ENCODE results near the gene LPAR2.
"Not testable (repeated sequence)": the region's sequence is repeated elsewhere in the genome, so short reads cannot be mapped to it uniquely, and the experiment has no call there.

The LPAR2 gene

DNA sequence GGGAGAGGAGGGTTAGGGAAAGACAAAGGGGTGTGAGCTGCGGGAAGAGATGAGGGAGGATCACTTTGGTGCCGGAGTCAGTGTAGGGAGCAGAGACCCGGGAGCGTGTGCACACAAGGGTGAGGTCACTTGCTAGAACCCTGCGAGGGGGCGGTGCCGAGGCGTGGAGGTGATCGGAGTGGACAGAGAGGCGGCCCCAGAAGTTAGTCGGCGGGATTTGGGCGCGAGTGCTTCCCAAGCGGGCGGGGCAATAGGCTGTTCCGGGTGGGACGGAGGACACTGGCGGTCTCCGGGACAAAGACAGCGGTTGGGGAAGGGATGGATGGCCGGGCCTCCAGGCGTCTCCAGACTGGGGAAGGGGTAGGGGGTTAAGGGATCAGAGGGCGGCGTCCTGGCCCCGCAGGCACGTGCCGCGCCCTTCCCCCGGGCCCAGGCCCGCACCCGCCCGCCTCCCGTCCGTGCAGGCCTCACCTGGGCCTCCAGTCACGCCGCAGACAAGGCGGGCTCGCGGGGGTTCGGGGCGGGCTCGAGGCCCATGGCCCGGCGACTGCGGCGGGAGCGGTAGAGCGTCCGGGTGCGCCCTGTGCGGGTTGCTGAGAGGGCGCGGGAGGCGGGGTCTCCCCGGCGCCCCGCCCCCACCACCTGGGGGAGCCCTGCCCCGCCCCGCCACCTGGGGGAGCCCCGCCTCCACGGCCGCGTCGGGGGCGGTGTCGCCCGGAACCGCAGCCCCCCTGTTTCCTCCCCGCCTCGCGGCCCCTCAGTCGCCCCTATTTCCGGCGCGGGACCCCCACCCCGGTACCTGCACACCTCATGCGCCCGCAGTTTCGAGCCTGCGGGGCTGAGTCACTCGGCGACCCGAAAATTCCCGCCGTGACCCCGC, at the start of gene LPAR2:
Gene LPAR2 (minus strand): TSS at position 600 of the 880 bp plus-strand sequence. CDS start 945 bp downstream, outside the sequence.
- peak; percentile 82 for DNase-seq

GRCh38 chr19:19677579-19677978, 49.6 kb upstream of the LPAR2 start:
- no peak for DNase-seq

DNA sequence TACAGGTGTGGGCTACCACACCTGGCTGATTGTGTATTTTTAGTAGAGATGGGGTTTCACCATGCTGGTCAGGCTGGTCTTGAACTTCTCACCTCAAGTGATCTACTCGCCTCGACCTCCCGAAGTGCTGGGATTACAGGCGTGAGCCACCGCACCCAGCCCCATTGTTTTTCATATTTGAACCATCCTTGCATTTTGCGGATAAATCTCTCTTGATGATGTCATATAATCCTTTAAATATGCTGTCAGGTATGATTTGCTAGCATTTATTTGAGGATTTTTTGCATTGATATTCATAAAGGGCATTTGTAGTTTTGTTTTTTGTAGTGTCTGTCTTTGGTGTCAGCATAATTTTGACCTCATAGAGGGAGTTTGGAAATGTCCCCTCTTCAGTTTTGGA, 46.3 kb upstream of the LPAR2 start:
- DNase-seq = no peak

DNA sequence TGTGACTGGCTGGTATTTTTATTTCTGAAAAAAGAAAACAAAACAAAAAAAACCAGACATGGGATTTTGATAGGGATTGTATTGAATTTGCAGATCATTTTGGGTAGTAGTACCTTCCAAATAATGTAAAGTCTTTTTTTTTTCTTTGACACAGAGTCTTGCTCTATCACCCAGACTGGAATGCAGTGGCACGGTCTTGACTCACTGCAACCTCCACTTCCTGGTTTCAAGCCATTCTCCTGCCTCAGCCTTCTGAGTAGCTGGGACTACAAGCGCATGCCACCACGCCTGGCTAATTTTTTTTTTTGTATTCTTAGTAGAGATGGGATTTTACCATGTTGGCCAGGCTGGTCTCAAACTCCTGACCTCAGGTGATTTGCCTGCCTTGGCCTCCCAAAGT, 44.8 kb upstream of the LPAR2 start:
- DNase-seq = no peak

DNA sequence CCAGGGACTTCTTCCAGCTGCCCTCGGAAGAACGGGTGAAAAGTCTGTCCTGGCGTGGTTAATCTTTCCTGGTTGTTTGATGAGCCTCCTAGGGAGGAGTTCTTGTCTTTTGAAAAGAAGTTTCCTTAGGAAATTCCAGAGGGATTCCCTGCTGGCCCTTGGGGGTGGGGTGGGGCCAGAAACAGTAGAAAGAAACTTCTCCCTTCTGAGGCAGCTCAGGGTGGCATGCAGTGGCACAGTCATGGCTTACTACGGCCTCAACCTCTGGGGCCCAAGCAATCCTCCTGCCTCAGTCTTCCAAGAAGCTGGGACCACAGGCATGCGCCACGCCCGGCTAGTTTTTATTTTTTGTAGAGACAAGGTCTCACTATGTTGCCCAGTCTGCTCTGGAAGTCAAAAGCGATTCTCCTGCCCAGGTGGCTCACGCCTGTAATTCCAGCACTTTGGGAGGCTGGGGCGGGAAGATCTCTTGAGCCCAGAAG, 42.1 kb upstream of the LPAR2 start:
- DNase-seq = no peak

DNA sequence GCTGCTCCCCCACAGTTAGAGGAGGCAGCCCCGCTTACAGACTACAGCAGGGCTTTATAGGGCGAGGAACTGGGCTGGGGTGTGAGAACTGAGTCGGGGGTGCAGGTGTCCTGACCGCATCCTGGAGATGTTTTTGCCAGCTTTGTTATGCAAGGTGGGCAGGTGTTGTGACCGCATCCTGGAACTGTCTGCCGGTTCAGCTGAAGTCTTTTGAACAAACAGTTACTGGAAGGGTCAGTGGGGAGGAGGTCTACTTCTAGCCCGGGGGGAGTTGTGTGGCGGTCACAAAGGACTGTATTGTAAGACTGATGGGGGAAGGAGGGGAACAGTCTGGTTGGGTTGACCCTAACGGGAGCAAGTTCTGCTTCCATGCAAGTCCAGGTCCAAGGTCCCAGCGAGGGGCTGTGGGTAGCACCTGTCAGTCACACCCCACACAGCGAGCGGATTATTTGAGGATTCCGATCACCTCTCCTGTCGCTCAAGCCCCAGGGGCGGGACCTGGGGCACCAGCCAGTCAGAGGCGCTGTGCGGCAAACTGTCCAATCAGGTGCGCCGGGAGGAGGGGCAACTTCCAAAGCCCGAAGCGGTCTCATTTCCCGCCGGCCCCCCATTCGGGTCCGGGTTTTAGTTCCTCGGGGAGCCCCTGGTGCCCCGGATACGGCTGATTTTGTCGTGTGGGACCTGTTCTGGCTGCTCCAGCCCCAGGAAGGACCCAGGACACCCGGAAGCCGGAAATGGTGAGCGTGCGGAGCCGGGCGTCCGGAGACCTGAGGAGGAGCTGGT, 40.4 kb upstream of the LPAR2 start, which contains the start of gene ZNF101:
Gene ZNF101 (plus strand): TSS at position 610 of the 783 bp plus-strand sequence. CDS start 125 bp downstream, at position 735.
- DNase-seq = peak; percentile 97

GRCh38 chr19:19665420-19665948, 37.5 kb upstream of the LPAR2 start:
- DNase-seq = not testable (repeated sequence)

DNA sequence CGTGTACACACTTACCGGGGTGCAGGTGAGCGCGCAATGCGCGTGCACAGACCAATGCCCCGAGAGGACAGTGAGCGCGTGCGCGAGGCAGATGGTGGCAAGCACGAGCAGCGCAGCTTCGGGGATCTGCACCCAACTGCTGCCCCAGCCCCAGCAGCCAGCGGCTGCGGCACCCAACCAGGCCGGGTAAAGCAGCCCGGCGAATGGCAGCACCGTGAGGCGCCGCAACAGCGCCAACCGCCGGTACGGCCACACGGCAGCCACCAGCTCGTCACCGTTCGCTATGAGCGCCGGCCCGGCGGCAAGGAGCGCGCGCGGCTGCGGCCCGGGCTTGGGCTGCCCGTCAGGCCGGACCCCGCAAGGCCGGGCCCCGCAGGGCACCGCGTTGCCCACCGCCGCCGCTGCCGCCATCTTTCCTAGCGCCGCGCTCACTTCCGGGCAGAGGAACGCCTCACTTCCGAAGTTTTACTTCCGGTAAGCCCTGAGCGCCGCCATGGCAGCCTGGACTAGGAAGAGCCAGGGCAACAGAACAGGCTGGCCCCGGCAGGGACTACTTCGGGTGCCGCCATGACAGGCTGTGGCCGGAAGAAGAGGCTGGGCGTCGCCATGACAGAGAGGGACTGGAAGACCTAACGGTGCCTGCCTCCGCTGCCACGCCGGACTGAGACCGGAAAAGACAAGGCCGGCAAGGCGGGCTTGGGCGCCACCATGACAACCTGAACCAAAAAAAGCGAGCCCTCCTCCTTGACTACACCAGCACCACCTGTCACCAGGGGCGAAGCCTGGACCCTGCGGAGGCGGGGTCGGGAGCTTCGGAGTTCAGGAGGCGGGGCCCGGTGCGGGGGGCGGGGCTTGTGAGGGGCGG, 35.5 kb upstream of the LPAR2 start, which contains the start of gene ATP13A1:
Gene ATP13A1 (minus strand): TSS at position 421 of the 865 bp plus-strand sequence. CDS start 10 bp downstream, at position 411.
- peak; percentile 98 for DNase-seq

DNA sequence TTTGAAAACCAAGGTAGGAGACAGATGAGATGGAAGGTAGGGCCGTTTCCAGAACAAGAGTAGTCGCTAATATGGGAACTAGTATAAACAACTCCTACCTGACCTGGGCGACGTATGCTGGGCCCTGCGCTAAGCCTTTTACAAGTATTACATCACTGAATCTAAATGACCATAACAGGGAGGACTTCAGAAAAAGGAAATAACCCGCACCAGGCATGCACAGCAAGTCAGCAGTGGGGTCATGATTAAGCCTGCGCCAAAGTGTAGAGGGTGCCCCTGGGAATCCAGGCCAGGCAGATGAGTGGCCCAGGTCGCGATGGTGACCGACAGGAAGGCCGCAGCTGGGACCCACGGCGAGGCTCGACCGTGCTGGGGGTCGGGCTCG, 34.8 kb upstream of the LPAR2 start:
- no peak for DNase-seq

DNA sequence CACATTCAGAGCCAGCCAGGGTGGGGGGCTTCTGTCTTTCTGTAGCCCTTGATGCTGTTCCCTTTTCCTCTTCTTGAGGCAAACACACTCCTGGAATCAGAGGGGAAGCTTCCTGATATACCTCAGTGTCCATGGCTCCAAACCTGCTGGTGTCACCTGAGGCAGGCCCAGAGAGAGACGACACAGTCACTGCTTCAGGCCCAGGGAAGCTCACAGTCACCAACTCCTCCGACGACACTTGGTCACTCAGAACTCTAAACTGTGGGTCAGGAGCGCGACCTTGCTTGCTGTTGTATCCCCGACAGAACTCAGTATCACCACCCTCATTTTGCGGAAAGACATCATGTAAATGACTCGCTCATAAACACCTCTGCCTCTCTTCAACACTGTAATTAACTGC, 34.3 kb upstream of the LPAR2 start:
- DNase-seq = no peak

GRCh38 chr19:19661675-19662251, 33.7 kb upstream of the LPAR2 start:
- no peak for DNase-seq

GRCh38 chr19:19661141-19661674, 33.2 kb upstream of the LPAR2 start:
- DNase-seq = no peak

GRCh38 chr19:19659646-19660245, 31.7 kb upstream of the LPAR2 start:
- DNase-seq = no peak

DNA sequence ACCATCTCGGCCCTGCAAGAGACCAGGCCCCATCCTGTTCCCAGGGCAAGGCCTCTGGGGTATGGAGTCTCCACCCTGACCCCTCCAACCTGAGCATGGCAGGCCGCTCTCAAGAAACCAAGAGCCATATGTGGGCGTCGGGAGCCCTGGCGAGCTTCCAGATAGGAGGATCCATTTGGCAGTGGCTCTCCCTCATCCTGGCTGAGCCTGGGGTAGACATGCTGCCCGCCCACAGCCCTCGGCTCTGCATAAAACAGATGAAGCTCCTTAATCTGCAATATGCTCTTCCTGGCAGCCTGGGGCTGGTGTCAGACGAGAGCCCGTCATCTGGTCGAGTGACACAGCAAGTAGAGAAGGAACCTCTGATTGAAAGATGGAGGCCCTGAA, 29.4 kb upstream of the LPAR2 start:
- DNase-seq = no peak

DNA sequence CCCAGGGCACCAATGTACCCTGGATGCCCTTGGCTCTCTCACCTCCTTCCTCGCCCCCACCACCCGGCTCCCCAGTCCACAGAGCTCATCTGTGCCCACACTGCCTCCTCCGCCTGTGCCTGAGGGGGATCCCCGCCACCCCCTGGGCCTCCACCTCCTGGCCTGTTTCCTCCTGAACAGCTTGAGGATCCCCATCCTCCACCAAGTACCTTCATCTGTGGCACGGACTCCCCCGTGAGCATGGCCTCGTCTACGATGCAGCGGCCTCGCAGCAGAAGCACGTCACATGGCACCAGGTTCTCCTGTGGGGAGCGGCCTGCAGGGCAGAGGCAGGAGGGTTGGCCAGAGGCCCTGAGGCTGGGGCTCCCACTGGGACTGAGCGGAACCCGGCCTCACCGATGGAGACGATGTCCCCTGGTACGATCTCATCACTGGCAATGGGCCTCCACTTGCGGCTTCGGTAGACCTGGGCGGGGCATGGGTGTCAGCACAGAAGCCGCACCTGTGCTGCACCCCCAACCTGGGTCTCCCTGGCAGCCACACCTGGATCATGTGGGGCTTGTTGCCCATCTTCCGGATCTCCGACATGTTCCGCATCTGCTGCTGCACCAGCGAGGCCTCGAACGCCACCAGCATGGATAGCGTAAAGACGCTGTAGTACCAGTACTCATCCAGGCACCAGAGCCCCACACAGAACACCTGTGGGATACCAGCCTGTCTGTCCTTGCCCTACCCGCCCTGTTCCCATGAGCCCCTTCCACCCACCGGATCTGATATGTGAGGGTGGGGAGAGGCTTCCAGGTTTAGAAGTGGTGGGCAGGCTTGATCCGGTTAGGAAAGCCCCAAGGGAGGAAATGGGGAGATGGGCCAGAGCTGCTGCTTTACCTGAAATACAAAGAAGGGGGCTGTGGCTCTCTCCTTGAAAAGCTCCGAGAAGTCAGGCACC, 28.7 kb upstream of the LPAR2 start:
- DNase-seq = no peak

DNA sequence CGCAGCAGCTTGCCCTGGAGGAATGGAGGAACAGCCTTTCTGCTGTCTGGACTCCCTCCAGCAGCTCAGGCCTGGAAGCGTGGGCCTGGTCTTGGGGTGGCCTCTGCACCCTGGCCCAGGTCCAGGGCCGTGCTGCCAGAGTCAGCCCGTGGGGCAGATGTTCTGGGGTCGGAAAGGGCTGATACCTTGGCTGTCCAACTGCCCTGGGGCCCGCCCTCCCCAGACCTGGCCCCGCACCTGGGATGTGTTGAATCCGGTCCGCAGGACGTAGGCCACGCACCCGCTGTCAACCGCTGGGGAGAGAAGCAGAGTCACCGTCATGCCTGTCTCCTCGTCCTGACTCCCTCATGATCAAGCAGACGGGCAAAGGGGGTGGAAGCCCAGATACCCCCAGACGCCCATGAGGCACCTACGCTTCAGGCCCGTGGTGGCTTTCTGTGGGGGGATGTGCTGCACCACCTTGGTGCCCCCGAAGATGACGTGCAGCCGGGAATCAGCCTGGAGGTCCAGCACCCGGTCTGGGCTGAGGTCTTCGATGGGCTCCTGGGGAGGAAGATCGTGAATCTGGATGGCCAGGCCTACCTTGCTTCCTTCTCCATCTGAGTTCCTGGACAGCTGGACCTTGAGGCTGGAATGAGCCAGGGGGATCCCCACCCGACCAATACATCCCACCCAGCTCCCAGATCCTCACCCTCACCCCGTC, 27.8 kb upstream of the LPAR2 start:
- DNase-seq = no peak

GRCh38 chr19:19655051-19655594, 27.1 kb upstream of the LPAR2 start:
- no peak for DNase-seq

- no peak for DNase-seq
Measured at GRCh38 chr19:19654441-19654840, 26.4 kb upstream of the LPAR2 start.

DNA sequence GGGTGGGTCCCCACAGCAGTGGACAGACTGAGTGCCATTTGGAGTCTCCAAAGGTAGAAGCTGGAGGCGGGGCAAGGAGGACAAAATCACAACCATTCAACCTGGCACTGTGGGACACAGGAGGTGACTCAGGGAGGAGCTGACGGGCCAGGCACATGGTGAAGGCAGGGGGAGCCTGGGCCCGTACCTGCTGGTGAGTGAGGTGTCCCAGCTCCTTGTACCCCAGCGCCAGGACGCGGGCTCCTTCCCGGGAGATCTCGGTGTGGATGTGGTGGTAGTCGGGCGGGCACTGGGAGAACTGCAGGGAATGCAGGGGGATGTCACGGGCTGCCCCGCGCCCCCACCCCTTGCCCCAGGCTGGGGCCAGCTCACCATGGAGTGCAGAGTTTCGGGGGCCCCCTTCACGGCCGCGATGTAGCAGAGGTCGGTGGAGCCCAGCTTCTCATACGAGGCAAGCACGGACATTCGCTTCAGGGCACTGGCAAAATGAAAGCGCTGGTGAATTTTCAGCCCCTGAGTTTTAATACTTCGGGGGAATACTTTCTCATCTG, 25.7 kb upstream of the LPAR2 start:
- no peak for DNase-seq
